Measurements from ENCODE around the gene HOXD1.

The HOXD1 gene

DNA sequence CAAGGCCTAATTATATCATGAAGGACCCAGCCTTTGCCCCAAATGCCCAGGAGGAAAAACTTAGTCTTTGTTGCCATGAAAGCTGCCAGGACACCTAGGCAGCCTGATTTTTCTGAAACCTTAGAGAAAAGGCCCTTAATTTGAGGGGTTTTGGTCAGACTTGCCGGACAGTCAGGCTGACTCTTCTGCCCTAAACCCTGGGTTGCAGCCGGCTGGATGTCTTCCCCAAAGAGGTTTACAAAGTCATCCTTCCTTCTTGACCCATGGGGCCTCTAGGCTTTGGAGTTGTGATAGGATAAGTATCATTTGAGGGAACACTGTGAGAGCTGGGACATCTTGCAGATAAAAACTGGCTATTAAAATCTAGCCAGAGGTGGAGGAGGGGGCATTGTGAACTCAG is 2.4 kb upstream of the HOXD1 start:
- TF ChIP-seq, protein P1, sequence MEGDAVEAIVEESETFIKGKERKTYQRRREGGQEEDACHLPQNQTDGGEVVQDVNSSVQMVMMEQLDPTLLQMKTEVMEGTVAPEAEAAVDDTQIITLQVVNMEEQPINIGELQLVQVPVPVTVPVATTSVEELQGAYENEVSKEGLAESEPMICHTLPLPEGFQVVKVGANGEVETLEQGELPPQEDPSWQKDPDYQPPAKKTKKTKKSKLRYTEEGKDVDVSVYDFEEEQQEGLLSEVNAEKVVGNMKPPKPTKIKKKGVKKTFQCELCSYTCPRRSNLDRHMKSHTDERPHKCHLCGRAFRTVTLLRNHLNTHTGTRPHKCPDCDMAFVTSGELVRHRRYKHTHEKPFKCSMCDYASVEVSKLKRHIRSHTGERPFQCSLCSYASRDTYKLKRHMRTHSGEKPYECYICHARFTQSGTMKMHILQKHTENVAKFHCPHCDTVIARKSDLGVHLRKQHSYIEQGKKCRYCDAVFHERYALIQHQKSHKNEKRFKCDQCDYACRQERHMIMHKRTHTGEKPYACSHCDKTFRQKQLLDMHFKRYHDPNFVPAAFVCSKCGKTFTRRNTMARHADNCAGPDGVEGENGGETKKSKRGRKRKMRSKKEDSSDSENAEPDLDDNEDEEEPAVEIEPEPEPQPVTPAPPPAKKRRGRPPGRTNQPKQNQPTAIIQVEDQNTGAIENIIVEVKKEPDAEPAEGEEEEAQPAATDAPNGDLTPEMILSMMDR (IDR thresholded peaks at IDR 0.05; ENCODE audit: insufficient read depth, low read length, poor library complexity, severe bottlenecking): no peak
- Histone ChIP-seq H3K4me3 (replicated peaks; ENCODE audit: low read depth, low read length) (no peak overlapping the region), H3K27me3 (replicated peaks; ENCODE audit: control insufficient read depth, insufficient read depth, low read length) (no peaks in the 10 kb centered on the region; the same call in 1 of the 2 replicates)

DNA sequence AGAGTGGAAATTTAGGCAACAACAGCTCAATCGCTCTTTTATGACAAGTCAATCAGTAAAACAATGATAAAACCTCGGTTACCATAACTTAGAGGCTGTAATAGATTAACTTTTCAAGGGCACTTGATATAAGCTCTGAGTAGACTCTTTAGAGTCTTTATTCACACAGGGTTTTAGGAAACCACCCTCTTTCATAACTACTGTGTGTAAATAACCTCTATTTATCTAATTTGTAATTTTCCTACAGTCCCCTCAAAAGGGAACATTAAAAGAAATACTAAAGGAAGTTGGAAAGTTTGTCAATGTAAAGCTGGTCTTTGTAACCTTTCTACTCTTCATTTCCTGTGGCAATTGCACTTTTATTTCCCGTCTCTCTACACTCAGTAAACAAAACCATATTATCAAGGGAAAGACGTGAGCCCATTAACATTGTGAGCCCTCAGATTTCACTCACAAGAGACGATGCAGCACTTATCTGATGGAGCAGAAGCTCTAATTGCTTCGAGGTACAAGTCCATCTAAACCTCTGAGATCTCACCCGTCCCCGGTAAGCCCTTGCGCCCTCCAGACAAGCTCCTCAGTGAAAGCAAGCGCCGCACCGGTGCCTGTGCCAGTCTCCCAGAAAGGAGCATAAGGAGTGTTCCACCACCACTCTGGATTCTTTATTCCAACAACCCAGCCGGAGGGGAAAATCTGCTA is 1.1 kb upstream of the HOXD1 start:
- Histone ChIP-seq H3K36me3 (ENCODE audit: control insufficient read depth, insufficient read depth, low read length) (no peaks in the 10 kb centered on the region), H3K4me3 (replicated peaks; ENCODE audit: low read depth, low read length) (no peak overlapping the region), H3K27me3 (replicated peaks; ENCODE audit: control insufficient read depth, insufficient read depth, low read length) (no peaks in the 10 kb centered on the region; the same call in 1 of the 2 replicates)
- TF ChIP-seq, protein P1 (IDR thresholded peaks at IDR 0.05; ENCODE audit: insufficient read depth, low read length, poor library complexity, severe bottlenecking): no peak
- DNase-seq (ENCODE audit: extremely low read depth, insufficient read length): no peak

More for the DNA sequence above, 2.4 kb upstream of the HOXD1 start:
- DNase-seq (ENCODE audit: extremely low read depth, insufficient read length): no peak
- no peaks in the 10 kb centered on the region for H3K36me3 ChIP-seq (ENCODE audit: control insufficient read depth, insufficient read depth, low read length)

DNA sequence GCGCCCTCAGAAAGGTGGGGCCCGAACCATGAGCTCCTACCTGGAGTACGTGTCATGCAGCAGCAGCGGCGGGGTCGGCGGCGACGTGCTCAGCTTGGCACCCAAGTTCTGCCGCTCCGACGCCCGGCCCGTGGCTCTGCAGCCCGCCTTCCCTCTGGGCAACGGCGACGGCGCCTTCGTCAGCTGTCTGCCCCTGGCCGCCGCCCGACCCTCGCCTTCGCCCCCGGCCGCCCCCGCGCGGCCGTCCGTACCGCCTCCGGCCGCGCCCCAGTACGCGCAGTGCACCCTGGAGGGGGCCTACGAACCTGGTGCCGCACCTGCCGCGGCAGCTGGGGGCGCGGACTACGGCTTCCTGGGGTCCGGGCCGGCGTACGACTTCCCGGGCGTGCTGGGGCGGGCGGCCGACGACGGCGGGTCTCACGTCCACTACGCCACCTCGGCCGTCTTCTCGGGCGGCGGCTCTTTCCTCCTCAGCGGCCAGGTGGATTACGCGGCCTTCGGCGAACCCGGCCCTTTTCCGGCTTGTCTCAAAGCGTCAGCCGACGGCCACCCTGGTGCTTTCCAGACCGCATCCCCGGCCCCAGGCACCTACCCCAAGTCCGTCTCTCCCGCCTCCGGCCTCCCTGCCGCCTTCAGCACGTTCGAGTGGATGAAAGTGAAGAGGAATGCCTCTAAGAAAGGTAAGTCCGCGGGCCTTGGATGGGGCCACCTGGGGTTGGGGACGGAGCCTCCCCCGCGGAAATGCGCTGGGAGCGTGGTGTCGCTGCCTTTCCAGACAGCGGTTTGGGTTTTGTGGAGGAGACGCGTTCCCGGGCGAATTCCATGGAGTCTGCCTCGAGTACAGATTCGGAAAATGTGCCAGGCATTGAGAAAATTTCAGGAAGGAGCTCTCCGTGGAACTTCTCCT is 559 bp downstream of the HOXD1 start:
- Histone ChIP-seq H3K36me3 (ENCODE audit: control insufficient read depth, insufficient read depth, low read length) (no peaks in the 10 kb centered on the region), H3K4me3 (replicated peaks; ENCODE audit: low read depth, low read length) (no peak overlapping the region; the same call in 1 of the 2 replicates), H3K27me3 (replicated peaks; ENCODE audit: control insufficient read depth, insufficient read depth, low read length) (no peaks in the 10 kb centered on the region; the same call in 1 of the 2 replicates)
- TF ChIP-seq, protein P1 (IDR thresholded peaks at IDR 0.05; ENCODE audit: insufficient read depth, low read length, poor library complexity, severe bottlenecking): no peak
- DNase-seq (ENCODE audit: extremely low read depth, insufficient read length): no peak

DNA sequence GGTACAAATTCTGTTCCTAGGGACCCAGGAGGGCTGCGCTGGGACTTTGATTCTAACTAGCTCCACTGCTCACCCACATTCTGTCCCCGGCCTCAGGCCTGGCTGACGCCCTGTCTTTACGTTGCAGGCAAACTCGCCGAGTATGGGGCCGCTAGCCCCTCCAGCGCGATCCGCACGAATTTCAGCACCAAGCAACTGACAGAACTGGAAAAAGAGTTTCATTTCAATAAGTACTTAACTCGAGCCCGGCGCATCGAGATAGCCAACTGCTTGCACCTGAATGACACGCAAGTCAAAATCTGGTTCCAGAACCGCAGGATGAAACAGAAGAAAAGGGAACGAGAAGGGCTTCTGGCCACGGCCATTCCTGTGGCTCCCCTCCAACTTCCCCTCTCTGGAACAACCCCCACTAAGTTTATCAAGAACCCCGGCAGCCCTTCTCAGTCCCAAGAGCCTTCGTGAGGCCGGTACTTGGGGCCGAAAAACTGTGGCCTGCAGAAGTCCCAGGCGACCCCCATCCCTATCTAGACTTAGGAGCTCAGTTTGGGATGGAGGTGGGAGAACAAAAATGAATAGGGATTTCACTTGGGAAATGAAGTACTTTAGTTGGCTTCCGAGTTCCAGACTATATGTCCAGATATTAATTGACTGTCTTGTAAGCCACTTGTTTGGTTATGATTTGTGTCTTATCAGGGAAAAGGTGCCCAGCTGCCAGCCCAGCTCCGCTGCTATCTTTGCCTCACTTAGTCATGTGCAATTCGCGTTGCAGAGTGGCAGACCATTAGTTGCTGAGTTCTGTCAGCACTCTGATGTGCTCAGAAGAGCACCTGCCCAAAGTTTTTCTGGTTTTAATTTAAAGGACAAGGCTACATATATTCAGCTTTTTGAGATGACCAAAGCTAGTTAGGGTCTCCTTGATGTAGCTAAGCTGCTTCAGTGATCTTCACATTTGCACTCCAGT is 1.5 kb downstream of the HOXD1 start:
- no peaks in the 10 kb centered on the region; the same call in 1 of the 2 replicates for H3K27me3 ChIP-seq (replicated peaks; ENCODE audit: control insufficient read depth, insufficient read depth, low read length)
- no peak for DNase-seq (ENCODE audit: extremely low read depth, insufficient read length)
- no peaks in the 10 kb centered on the region for H3K36me3 ChIP-seq (ENCODE audit: control insufficient read depth, insufficient read depth, low read length)
- TF ChIP-seq, protein P1 (IDR thresholded peaks at IDR 0.05; ENCODE audit: insufficient read depth, low read length, poor library complexity, severe bottlenecking): no peak
- no peak overlapping the region for H3K4me3 ChIP-seq (replicated peaks; ENCODE audit: low read depth, low read length)

DNA sequence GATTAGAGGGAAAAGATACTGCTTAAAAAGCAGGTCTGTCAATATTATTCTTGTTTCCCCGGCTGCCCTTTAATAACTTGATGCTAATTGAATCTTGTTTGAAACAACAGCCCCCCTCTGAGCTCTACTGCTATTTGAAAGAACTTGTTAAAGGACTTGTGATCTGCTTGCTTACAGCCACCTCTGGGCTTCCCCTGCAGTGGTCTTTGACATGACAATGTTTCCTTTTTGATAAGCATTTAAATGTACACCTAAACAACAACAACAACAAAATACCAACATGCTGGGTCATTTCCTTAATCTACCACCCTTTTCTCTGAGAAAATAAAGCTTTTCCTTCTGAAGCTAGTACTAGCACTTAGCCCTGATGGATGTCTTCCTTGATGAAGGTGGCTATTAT is 3.9 kb downstream of the HOXD1 start:
- Histone ChIP-seq H3K4me3 (replicated peaks; ENCODE audit: low read depth, low read length) (no peak overlapping the region), H3K27me3 (replicated peaks; ENCODE audit: control insufficient read depth, insufficient read depth, low read length) (no peaks in the 10 kb centered on the region; the same call in 1 of the 2 replicates), H3K36me3 (ENCODE audit: control insufficient read depth, insufficient read depth, low read length) (no peaks in the 10 kb centered on the region)
- TF ChIP-seq, protein P1 (IDR thresholded peaks at IDR 0.05; ENCODE audit: insufficient read depth, low read length, poor library complexity, severe bottlenecking): no peak
- DNase-seq (ENCODE audit: extremely low read depth, insufficient read length): no peak

All from GM06990 (cell line).